Stimulated activated CD4-positive, alpha-beta T cell treated with anti-CD3 and anti-CD28 coated beads, Interleukin-15, amount 100 ng/mL, for 48 hours (primary cell): ENCODE measurements around the gene FMO3.

ENCODE experiments used
- DNase-seq, 2 donors: peaks; one replicate each; pipeline ENCODE4 v3.0.0-alpha.2; 2020; ENCODE audit warnings: low read depth in 2 of 2

The FMO3 gene

DNA sequence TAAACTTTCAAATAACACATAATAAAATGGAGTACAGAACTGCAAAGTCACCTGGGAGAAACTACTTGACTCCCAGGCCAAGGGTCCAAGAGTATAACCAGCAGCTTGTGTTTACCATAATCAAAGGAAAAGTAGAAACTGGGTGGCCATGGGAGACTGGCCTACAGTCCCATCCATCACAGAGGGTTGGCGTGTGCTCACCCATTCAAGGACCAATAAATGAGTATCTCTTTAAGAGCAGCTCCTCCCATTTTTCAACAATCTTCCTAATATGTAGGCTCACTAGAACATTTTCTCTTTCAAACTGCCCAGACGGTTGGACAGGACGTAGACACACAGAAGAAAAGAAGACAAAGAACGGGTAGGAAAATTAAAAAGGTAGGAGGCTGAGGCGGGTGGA, at the start of gene FMO3:
TSS of gene FMO3 (plus strand) at position 302 of the 400 bp plus-strand sequence. CDS start 1,754 bp downstream, outside the sequence.
- no peak for DNase-seq

DNA sequence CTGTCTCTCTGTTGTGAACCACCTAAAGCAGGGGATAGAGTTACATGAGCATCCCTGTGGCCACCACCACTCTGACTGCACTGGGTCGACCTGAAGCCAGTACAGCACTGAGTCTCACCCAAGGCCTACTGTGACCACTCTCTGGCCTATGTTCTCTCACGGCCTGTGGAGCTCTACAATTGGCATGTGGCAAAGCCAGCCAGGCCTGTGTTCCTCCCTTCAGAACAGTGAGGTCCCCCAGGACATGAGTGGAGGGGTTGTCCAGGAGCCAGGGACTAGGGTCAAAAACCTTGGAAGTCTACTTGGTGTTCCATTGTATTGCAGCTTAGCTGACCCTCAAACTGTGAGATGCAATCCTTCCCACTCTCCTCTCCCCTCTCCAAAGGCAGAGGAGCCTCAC, 42.7 kb upstream of the FMO3 start:
- DNase-seq: no peak

DNA sequence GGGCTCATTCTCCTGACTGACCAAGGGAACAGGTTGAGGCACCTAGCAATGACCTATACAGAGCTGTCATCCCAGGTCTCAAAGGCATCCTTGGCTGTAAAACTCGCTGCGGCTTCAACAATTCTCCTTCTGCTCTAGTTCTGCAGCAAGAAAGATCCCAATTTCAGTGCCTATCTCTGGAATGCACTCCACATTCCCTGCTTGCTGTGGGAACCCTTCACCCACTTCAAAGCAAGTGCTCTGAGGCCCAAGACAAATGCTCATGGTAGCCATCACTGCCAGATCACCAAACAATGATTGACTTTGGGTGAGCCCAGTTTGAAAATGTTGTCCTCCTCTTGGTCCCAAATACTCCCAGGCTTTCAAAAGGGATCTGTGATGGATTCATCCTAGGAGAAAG, 37.7 kb upstream of the FMO3 start:
- DNase-seq: no peak

DNA sequence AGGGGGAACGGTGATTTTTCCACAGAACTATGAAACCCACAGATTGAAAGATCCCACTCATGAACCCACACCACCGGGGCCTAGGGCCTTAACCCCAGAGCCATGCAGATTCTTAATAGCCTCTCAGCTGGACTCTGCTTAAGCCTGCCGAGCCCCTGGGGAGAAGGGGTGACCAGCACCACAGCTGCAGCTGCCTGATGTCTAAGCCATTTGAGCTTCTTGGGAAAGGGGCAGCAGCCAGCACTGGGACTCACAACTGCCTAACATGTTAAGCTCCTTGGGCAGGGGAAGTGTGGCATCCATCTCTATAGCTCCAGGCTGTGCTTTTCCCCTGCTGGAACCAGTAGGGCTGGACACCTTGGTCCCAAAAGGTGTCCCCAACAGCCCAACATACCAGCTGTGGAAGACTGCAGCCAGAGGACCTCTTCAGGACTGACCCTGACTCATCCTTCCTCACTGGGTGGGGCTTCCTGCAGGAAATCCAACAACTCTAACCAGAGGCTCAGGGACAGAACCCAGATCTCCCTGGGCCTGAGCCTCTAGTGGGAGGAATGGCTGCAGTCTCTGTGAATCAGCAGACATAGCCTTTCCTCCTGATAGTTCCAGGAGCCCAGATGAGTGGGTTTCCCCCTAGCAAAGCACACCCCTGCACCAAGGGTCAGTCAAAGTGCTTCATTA, 34.6 kb upstream of the FMO3 start:
- DNase-seq: no peak

DNA sequence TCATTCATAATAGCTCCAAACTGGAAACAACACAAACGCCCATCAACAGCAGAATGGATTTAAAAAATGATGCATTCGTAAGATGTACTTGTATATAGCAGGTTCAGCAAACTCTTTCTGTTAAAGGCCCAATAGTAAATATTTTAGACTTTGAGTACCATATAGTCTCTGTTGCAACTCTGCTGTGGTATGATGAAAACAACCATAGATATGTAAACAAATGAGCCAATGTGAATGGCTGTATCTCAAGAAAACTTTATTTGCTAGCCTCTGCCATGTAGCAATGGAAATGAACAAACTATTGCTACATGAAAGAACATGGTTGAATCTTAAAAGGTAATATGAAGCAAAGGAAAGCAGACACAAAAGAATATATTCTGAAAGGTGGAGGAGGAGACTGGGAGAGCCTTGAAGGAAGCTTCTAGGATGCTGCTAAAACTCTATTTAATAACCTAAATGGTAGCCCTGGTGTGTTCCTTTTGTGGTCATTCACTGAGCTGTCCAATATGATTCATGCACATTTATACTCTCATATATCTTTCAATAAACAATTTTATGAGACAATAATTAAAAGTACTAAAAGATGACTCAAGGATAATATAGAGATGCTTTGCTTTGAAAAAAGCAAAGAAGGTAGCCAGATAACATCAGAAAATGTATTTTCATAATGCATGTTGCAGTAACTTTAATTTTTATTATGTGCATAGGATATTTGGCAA, 29.1 kb upstream of the FMO3 start:
- DNase-seq: no peak

DNA sequence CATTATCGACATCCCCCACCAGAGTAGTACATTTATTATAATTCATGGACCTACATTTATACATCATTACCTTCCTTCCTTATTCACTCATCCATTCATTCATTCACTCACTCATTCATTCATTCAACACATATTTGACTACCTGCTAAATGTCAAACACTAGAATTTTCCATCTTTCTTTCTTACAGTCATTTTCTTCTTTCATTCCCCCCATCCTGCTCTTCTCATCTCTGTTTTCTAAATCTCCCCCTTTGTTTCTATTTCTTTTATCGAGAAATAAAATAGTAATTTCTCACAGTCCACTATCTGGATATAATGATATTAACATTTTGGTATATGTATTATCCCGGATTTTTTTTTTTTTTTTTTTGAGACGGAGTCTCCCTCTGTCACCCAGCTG, 27.8 kb upstream of the FMO3 start:
- DNase-seq: no peak

DNA sequence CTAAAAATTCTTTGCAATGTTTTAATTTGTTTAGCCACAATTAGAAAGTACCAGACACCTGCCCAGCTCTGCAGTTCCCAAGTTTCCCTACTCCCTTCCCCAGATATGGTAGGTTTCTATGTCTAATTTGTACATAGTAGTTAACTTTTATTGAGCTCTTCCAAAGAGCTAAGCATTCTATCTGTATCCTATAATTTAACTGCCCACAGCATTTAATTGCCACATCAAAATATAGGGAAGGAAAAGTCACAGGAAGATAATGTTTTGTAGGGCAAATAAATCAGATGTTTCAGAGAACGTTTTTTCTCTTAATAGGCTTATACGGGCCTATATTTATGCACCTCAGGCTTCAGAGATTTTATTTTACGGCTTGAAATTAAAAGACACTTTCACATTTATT, 15.7 kb upstream of the FMO3 start:
- no peak for DNase-seq

DNA sequence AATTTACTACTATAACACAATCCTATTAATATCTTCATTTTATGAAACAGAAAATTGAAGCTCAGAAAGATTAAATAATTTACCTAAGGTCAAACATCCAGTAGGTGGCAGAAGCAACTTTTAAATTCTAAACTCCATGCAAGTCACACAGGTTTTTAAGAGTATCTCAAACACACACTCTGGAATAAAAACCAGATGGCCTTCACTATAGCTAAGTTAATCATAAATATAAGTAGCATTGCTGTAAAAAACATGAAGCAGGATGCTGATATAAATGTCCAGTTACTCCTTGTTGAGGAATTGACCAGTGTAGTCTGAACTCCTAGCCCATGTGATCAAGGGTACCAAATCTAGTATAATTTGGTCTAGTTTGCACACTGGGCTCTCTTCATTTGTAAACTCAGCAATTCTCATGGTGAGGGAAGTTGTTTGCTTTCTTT, 9.4 kb upstream of the FMO3 start:
- DNase-seq: no peak

DNA sequence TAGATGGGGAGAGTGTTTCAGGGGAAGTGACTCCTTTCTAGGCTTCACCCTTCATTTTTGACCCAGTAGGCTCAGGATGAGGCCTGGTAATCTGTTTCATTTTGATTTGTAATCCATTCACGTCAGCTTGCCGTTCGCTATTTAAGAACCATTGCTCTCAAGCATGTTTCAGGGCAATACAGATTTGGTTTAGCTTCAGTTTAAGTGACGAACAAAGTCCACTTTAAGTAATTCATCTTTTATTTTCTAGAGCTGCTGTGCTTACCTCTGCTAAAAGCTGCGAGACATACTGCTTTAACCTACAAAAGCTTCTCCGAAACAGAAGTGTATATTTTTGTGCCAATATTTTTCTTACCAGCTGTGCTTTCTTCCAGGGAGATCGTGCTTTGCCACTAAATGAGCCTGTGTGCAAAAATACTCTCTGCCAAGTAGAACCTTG, 8.9 kb upstream of the FMO3 start:
- DNase-seq: no peak

DNA sequence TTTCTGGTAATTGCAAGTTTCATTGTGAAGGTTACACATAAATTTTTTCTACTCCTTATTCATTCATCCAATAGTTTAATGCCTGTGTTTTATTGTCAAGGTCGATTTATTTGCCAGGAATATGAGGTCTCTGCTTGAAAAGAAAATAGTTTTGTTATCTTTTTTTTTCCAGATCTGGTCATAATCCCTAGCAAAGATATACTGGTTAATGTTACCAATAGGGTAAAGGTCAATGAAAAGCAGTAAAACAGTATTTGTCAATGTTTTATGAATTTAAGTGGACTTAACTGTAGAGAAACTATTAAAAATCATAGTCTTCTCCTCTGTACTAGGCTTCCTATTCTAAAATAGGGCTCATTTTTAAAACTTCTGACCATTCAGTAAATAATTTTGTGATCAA, 8.1 kb upstream of the FMO3 start:
- no peak for DNase-seq

DNA sequence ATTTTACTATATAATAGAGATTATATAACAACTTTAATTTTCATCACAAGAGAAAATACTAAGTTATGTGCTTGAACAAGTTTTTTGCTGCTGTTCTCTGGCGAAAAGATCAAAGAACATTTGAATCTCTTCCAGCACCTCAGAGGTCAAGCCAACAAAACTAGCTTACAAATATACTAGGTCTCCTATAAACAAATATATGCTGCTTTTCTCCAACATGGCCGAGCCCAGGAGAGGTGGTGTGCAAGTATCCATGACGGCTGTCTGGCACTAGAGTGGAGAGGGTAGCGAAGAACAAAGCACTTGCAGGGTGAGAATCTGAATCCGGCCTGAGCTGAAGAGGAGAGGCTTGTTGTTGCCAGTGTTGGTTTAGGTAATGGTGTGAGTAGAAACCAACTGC, 7.5 kb upstream of the FMO3 start:
- DNase-seq: no peak

DNA sequence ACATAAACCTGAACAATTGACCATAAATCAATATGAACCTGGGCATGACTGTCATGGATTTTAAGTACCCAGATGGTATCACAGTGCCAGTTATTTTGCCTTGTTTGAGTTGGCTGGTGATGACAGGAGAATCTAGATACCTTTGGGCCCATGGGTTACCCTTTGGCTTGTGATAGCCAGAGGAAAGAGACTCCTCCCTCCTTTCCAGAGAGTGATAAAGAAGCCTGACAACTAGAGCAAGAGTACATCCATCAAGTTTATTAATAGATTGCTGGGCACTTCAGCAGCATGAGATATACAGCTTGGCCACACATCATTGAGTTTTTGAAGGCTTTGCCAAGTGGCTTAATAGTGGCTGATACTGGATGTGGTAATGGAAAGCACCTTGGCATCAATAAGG, 6.6 kb upstream of the FMO3 start:
- no peak for DNase-seq

DNA sequence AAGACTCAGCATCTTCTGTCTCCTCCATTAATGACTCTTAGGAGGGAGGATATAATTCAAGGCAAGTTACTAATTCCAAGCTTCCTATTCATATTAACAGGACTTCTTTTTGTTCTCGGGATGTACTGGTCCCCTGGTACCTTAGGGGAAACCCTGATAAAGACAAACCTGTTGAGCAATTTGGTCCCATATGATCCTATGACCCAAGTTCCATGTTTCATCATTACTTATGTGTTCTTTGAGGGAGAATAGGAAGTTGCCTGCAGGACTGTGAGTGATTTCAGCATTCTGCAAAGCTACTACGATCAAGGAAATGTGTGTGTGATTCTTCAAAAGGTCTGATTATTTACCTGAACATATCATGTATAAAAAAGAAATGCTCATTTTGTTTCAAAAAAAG, 5.8 kb upstream of the FMO3 start:
- DNase-seq: no peak

DNA sequence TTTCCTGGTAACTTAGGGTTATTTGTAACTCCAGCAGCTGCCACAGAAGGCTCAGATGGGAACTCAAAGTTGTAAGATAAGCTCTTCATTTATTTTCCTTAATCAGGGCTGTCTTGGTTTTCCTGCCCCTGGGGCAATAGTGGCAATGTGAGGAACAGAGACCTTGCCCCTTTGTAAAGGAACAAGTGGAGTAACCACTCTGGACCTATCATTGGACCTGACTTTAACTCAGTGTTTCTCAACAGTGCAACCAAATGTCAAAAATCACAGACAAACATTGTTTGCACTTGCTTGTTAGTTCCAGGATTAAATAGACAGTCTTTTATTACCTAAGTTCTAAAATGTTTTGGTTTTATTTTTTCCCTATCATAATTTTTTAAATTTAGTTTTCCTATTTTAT, 2.8 kb upstream of the FMO3 start:
- no peak for DNase-seq

DNA sequence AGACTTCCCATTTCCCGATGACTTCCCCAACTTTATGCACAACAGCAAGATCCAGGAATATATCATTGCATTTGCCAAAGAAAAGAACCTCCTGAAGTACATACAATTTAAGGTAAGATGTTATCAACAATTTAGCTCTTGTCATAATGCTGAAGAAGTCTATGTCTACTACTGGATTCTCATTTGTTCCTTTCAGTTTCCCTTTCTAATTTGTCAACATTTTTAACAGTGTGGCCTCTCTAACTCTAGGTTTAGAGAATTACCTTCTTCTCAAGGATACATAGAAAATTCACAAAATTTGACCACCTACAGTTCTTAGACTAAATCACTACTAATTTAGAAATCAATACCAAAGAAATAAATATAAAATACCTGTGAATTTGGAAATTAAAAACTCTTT, 13.2 kb downstream of the FMO3 start:
- no peak for DNase-seq

DNA sequence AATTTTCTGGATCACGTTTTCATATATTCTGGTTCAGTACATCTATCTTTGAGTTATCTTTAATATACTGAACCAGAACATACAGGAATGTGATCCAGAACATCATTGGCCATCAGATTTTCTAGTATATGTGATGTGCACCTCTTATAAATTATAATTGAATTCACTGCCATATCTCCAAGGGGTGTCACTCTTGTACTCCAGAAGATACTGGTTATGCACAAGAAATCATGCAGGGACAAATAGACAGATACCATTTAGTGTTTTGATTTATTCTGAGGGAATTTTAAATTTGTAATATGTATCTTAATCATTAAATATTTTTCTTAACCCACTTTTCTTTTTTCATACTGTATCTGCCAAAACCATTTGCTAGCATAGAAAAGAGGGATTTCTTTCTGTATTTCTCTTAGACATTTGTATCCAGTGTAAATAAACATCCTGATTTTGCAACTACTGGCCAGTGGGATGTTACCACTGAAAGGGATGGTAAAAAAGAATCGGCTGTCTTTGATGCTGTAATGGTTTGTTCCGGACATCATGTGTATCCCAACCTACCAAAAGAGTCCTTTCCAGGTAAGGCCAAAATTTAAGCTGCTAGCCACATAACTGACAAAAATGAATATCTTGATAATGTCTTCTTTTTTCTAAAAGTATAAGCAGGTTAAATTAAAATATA, 16.7 kb downstream of the FMO3 start:
- DNase-seq: no peak

DNA sequence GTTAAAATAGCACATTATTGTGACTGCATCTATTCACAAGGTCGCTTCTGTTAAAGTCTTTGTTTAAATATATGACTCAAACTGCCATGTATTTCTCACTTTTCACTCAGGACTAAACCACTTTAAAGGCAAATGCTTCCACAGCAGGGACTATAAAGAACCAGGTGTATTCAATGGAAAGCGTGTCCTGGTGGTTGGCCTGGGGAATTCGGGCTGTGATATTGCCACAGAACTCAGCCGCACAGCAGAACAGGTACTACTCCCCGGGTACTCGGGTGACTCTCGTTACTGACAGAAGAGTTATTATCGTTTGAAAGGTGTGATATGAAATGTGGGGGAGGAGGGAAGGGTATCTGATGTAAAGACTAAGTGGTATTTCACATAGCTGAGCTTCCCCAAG, 17.3 kb downstream of the FMO3 start:
- DNase-seq: no peak

DNA sequence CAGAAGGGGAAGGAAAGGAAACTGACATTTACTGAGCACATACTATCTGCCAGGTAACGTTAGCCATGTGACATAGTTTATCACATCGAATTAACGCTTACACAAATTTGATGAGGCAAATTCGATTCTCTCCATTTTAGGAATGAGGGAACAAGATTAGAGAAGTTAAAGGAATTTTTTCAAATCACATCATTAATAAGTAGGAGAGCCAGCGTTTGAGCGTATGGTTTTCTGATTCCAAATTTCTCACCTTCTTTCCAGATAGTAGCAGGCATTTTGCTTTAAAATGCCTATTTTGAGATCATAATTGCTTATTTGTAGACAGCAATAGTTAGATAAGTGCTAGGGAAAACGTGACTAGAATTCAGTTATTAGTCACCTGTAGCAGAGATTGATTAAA, 19.3 kb downstream of the FMO3 start:
- DNase-seq: no peak

DNA sequence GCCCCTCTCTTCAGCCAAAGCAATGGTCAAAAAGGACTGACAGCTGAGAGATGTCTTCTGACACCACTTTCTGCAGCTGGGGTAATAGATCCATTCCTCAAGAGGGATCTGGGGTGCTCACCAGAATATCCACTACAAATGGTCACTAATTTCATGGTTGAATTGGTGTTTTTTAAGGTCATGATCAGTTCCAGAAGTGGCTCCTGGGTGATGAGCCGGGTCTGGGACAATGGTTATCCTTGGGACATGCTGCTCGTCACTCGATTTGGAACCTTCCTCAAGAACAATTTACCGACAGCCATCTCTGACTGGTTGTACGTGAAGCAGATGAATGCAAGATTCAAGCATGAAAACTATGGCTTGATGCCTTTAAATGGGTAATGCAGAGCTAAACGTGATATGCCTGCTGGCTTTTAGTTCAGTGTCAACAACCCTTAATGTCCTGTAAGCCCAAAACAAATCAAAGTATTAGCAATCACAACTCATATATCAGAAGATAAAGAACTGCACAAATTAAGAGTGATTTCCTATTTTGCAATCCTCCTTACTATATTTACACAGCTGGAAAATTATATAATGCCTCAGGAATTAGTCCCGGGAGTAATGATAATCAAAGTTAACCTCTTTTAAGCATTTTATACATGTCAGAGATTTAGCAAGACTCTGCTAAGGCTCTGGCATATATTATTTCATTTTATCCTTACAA, 20.1 kb downstream of the FMO3 start:
- no peak for DNase-seq

DNA sequence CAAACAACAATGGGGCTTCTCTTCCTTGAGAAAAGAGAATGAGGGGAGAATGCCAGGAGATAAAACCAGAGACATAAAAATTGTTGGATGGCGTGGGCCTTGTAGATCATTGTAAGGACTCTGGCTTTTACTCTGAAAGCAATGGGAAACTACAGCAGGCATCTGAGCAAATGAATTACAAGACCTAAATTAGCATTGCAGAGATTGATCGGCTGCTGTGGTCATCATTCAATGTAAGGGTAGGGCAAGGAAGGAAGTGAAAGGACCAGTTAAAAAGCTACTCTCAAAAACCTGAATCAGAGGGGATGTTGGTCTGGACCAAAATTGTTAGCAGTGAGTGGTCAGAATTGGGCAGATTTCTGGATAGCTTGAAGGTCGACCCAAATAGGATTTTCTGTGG, 21.4 kb downstream of the FMO3 start:
- DNase-seq: no peak

DNA sequence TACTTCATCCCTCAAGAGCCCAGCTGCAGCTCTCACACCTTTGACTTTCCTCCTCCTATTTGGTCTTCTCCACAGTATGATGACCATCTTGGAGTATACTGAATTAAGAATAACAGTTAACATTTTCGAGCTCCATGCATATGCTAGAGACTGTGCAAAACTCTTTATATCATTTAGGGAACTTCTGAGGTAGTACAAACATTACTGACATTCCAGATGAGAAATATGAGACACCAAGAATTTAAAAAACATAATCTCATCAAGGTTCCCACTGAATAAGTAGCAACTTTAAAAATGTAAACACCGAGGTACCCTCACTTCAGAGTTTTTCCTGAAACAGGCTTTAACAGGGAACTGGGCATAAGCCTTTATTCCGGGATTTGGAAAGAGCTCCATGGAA, 22.7 kb downstream of the FMO3 start:
- DNase-seq: no peak

DNA sequence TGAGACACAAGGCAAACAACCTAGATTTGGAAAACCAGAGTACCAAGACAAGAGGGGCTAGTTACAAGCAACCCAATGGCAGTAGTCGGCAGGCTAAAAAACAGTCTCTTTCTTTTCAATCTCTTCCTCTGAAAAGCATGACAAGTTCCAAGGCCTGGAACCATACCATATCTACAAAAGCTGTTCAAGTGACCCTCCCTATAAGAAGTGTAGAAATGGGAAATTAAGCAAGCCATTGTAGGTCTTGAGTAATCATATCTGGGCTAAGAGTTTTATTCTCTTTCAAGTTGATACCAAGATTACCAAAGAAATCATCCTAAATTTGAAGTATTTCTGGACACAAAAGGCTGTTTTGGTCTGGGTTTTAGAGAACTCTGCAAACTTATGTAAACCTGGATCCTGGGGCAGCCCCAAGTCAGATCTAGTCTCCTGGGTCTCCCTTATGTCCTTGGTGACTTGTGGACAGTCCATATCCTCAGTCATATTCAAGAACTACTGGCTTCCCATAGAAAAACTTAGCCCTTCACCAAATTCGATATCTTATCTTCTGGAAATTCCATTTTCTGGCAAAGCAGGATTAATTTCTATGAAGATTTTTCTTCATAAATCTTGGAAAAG, 24.7 kb downstream of the FMO3 start:
- DNase-seq: no peak
